H1 (cell line): ENCODE data around the gene SPOP. TPM values are rescaled to one million over a fixed set of nuclear protein-coding genes. Genes with fewer than 3 reads are reported as not detected.

Source experiments
- BACH1 ChIP-seq: IDR thresholded peaks from 2 replicates; pipeline ENCODE4 v1.6.1; 2012; ENCODE audit warnings: low read length, improper control_type of control experiment
- FOSL1 ChIP-seq: IDR thresholded peaks from 2 replicates; pipeline ENCODE4 v1.6.1; 2011; ENCODE audit warnings: mild to moderate bottlenecking, low read depth, low read length, moderate library complexity; ENCODE audit not compliant: insufficient read depth
- RFX5 ChIP-seq: IDR thresholded peaks from 2 replicates; pipeline ENCODE4 v1.6.1; 2011; ENCODE audit warnings: low read depth, low read length, improper control_type of control experiment, borderline replicate concordance
- SUZ12 ChIP-seq: fragments of 200-600 bp; sonication (generic); IDR thresholded peaks from 2 replicates; pipeline ENCODE4 v1.6.1; 2012; ENCODE audit warnings: mild to moderate bottlenecking, inconsistent platforms, low read length, moderate library complexity, mixed read lengths
- TAF7 ChIP-seq: optimal IDR thresholded peaks from 2 replicates; pipeline ENCODE3; 2011; ENCODE audit warnings: low read depth, mild to moderate bottlenecking, inconsistent platforms, low read length, moderate library complexity, borderline replicate concordance
- TBP ChIP-seq: IDR thresholded peaks from 2 replicates; pipeline ENCODE4 v1.6.1; 2011; ENCODE audit warnings: low read depth, low read length, improper control_type of control experiment
- polyA plus RNA-seq, 7 experiments: library from polyadenylated mRNA; depleted of rRNA in 3 of 7; stranded (reverse) in 5 of 7; unstranded in 2 of 7; fragments of >200 nt in 5 of 7; fragments of 200-250 nt in 2 of 7; gene quantifications; 1 replicate in 5 of 7; 2 replicates in 1 of 7; 4 replicates in 1 of 7; pipeline versions ENCODE4 v1.2.1 to v1.2.3, GENCODE V29; 2011 to 2013; ENCODE audit warnings: missing spikeins in 2 of 7, mixed read lengths in 2 of 7
- total RNA-seq: library from RNA; stranded (reverse); fragmentation: NEBNext Ultra II Directional; extraction: Animal tissue kit (Norgen Biotek cat#: 25700); gene quantifications from 2 replicates; pipeline ENCODE4 v1.2.1, GENCODE V29; 2021
- TF ChIP-seq, protein P1 (sequence below): fragments of 300-600 bp; sonication (generic); IDR thresholded peaks from 2 replicates; pipeline ENCODE4 v1.7.1; 2012; ENCODE audit warnings: low read length, moderate library complexity, mild to moderate bottlenecking, inconsistent platforms; ENCODE audit not compliant: insufficient replicate concordance
- TF ChIP-seq, protein P2 (sequence below): IDR thresholded peaks from 2 replicates; pipeline ENCODE4 v1.6.1; 2012; ENCODE audit warnings: inconsistent platforms
- TF ChIP-seq, protein P3 (sequence below): IDR thresholded peaks from 2 replicates; pipeline ENCODE4 v1.6.1; 2012; ENCODE audit warnings: inconsistent platforms

Gene SPOP
- total and polyA plus RNA-seq, 2 of the 8 experiments (the other 6 are each of a cell fraction or from before 2014, with no cell fraction given), result 13.3 to 25.6 TPM

DNA sequence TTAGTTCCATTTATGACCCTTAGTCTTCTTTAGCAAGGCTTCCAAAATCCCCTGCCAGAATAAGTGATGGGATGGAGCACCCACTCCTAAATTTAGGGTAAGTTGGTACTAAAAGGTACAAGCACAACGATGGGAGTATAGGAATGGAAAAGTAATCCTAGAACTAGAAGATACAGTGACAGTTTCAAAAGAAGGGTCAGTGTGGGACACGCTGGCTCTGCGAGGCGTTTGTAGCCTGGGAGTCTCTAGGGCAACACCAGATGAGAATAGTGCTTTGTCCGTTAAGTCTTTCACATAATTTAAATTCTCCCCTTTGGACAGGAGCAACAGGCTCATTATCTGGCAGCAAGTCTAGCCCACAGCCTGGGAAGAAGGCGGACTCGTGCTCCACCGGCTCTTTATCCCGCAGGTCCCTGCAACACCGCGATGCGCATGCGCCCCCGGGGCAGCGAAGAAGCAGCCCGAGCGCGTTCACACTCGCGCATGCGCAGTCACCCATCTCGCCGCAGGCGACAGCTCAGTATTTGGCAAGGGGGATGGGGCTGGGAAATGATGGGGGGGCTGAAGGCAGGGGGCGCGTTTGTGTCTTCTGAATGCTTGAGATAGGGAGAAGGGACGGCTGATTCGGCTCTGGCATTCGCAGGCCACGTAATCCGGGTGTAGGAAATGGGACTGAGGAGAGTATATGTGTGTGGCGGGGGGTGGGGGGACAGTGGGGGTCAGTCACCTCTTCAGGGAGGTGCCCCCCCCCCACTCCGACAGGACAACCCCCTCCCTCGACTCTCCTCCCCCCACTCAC, 564 bp downstream of the SPOP start (continued):
- peak; percentile 6 for TF ChIP-seq TAF7
- no peak for TF ChIP-seq RFX5
- TF ChIP-seq, protein P1, sequence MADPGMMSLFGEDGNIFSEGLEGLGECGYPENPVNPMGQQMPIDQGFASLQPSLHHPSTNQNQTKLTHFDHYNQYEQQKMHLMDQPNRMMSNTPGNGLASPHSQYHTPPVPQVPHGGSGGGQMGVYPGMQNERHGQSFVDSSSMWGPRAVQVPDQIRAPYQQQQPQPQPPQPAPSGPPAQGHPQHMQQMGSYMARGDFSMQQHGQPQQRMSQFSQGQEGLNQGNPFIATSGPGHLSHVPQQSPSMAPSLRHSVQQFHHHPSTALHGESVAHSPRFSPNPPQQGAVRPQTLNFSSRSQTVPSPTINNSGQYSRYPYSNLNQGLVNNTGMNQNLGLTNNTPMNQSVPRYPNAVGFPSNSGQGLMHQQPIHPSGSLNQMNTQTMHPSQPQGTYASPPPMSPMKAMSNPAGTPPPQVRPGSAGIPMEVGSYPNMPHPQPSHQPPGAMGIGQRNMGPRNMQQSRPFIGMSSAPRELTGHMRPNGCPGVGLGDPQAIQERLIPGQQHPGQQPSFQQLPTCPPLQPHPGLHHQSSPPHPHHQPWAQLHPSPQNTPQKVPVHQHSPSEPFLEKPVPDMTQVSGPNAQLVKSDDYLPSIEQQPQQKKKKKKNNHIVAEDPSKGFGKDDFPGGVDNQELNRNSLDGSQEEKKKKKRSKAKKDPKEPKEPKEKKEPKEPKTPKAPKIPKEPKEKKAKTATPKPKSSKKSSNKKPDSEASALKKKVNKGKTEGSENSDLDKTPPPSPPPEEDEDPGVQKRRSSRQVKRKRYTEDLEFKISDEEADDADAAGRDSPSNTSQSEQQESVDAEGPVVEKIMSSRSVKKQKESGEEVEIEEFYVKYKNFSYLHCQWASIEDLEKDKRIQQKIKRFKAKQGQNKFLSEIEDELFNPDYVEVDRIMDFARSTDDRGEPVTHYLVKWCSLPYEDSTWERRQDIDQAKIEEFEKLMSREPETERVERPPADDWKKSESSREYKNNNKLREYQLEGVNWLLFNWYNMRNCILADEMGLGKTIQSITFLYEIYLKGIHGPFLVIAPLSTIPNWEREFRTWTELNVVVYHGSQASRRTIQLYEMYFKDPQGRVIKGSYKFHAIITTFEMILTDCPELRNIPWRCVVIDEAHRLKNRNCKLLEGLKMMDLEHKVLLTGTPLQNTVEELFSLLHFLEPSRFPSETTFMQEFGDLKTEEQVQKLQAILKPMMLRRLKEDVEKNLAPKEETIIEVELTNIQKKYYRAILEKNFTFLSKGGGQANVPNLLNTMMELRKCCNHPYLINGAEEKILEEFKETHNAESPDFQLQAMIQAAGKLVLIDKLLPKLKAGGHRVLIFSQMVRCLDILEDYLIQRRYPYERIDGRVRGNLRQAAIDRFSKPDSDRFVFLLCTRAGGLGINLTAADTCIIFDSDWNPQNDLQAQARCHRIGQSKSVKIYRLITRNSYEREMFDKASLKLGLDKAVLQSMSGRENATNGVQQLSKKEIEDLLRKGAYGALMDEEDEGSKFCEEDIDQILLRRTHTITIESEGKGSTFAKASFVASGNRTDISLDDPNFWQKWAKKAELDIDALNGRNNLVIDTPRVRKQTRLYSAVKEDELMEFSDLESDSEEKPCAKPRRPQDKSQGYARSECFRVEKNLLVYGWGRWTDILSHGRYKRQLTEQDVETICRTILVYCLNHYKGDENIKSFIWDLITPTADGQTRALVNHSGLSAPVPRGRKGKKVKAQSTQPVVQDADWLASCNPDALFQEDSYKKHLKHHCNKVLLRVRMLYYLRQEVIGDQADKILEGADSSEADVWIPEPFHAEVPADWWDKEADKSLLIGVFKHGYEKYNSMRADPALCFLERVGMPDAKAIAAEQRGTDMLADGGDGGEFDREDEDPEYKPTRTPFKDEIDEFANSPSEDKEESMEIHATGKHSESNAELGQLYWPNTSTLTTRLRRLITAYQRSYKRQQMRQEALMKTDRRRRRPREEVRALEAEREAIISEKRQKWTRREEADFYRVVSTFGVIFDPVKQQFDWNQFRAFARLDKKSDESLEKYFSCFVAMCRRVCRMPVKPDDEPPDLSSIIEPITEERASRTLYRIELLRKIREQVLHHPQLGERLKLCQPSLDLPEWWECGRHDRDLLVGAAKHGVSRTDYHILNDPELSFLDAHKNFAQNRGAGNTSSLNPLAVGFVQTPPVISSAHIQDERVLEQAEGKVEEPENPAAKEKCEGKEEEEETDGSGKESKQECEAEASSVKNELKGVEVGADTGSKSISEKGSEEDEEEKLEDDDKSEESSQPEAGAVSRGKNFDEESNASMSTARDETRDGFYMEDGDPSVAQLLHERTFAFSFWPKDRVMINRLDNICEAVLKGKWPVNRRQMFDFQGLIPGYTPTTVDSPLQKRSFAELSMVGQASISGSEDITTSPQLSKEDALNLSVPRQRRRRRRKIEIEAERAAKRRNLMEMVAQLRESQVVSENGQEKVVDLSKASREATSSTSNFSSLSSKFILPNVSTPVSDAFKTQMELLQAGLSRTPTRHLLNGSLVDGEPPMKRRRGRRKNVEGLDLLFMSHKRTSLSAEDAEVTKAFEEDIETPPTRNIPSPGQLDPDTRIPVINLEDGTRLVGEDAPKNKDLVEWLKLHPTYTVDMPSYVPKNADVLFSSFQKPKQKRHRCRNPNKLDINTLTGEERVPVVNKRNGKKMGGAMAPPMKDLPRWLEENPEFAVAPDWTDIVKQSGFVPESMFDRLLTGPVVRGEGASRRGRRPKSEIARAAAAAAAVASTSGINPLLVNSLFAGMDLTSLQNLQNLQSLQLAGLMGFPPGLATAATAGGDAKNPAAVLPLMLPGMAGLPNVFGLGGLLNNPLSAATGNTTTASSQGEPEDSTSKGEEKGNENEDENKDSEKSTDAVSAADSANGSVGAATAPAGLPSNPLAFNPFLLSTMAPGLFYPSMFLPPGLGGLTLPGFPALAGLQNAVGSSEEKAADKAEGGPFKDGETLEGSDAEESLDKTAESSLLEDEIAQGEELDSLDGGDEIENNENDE, result no peak
- TF ChIP-seq FOSL1, result no peak
- TF ChIP-seq TBP, result peak; percentile 43; the same call in 1 of the 2 replicates
- no peak for TF ChIP-seq BACH1
- TF ChIP-seq, protein P2, sequence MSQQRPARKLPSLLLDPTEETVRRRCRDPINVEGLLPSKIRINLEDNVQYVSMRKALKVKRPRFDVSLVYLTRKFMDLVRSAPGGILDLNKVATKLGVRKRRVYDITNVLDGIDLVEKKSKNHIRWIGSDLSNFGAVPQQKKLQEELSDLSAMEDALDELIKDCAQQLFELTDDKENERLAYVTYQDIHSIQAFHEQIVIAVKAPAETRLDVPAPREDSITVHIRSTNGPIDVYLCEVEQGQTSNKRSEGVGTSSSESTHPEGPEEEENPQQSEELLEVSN, result no peak
- TF ChIP-seq, protein P3, sequence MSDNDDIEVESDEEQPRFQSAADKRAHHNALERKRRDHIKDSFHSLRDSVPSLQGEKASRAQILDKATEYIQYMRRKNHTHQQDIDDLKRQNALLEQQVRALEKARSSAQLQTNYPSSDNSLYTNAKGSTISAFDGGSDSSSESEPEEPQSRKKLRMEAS, result peak; percentile 73
- no peak for TF ChIP-seq SUZ12
